Retinal pigment epithelial cell (primary cell): Measurements from ENCODE around the gene JAG2.

Experiments used
- DNase-seq: peaks from one replicate; pipeline ENCODE4 v3.0.0-alpha.2; 2010; ENCODE audit warnings: low read depth
- H3K4me3 ChIP-seq: 2 replicates; pipeline ENCODE4 v1.5.1; 2011; ENCODE audit warnings: mild to moderate bottlenecking, low read length, control low read depth, moderate library complexity
- CTCF ChIP-seq: conservative IDR thresholded peaks from 2 replicates; pipeline ENCODE4 v1.5.1; 2011; ENCODE audit warnings: low read depth, low read length, control low read depth, inconsistent platforms

The JAG2 gene

GRCh38 chr14:105204206-105204930, 35.8 kb upstream of the JAG2 start:
- H3K4me3 ChIP-seq = no peak overlapping the region
- TF ChIP-seq CTCF = no peak
- DNase-seq = peak; percentile 54

GRCh38 chr14:105203701-105204100, 35.1 kb upstream of the JAG2 start:
- TF ChIP-seq CTCF = no peak
- DNase-seq = no peak
- H3K4me3 ChIP-seq = no peak overlapping the region

GRCh38 chr14:105203057-105203531, 34.5 kb upstream of the JAG2 start:
- no peak for DNase-seq
- TF ChIP-seq CTCF = peak; percentile 87
- H3K4me3 ChIP-seq = no peak overlapping the region

GRCh38 chr14:105201925-105202513, 33.4 kb upstream of the JAG2 start:
- H3K4me3 ChIP-seq = no peak overlapping the region
- no peak for DNase-seq
- no peak for TF ChIP-seq CTCF

GRCh38 chr14:105201156-105201924, 32.8 kb upstream of the JAG2 start:
- TF ChIP-seq CTCF = peak; percentile 30
- no peak for DNase-seq
- no peak overlapping the region for H3K4me3 ChIP-seq

GRCh38 chr14:105200641-105201040, 32.1 kb upstream of the JAG2 start:
- no peak overlapping the region for H3K4me3 ChIP-seq
- DNase-seq = no peak
- no peak for TF ChIP-seq CTCF
